Mesendoderm (in vitro differentiated cells): Measurements from ENCODE around the gene AFAP1.

Experiments
- DNase-seq: peaks from one replicate; pipeline ENCODE4 v3.0.0; 2013
- H2AK5ac ChIP-seq: 2 replicates; pipeline ENCODE4 v1.6.1; 2013; ENCODE audit warnings: low read length, inconsistent platforms
- H2BK120ac ChIP-seq: 2 replicates; pipeline ENCODE4 v1.6.1; 2013; ENCODE audit warnings: low read depth, mild to moderate bottlenecking, low read length, moderate library complexity, mixed read lengths
- H2BK15ac ChIP-seq: replicated peaks from 2 replicates; pipeline ENCODE4 v1.6.1; 2013; ENCODE audit warnings: low read depth, mild to moderate bottlenecking, moderate library complexity
- H2BK5ac ChIP-seq: 2 replicates; pipeline ENCODE4 v1.6.1; 2013; ENCODE audit warnings: low read length, inconsistent platforms
- H3K18ac ChIP-seq: 2 replicates; pipeline ENCODE4 v1.6.1; 2013; ENCODE audit warnings: mild to moderate bottlenecking, low read length, mixed read lengths
- H3K23ac ChIP-seq: one replicate; pipeline ENCODE4 v1.6.1; 2013; ENCODE audit warnings: low read length
- H3K27ac ChIP-seq: 2 replicates; pipeline ENCODE4 v1.5.1; 2013; ENCODE audit warnings: low read depth, mild to moderate bottlenecking, inconsistent platforms, low read length, moderate library complexity
- H3K27me3 ChIP-seq: 2 replicates; pipeline ENCODE4 v1.6.1; 2013; ENCODE audit warnings: low read length, control low read depth, mild to moderate bottlenecking, inconsistent platforms; ENCODE audit not compliant: insufficient read depth, poor library complexity
- H3K36me3 ChIP-seq: 2 replicates; pipeline ENCODE4 v1.6.1; 2013; ENCODE audit warnings: low read length, inconsistent platforms; ENCODE audit not compliant: control insufficient read depth, insufficient read depth
- H3K4ac ChIP-seq: one replicate; pipeline ENCODE4 v1.6.1; 2013; ENCODE audit warnings: low read depth, mild to moderate bottlenecking, low read length, moderate library complexity
- H3K4me1 ChIP-seq: 2 replicates; pipeline ENCODE4 v1.6.1; 2013; ENCODE audit warnings: low read depth, low read length, inconsistent platforms; ENCODE audit not compliant: control insufficient read depth
- H3K4me2 ChIP-seq: 2 replicates; pipeline ENCODE4 v1.6.1; 2013; ENCODE audit warnings: low read length
- H3K4me3 ChIP-seq: 2 replicates; pipeline ENCODE4 v1.5.1; 2013; ENCODE audit warnings: mild to moderate bottlenecking, low read length
- H3K56ac ChIP-seq: one replicate; pipeline ENCODE4 v1.6.1; 2013; ENCODE audit warnings: low read length
- H3K79me1 ChIP-seq: 2 replicates; pipeline ENCODE4 v1.6.1; 2013; ENCODE audit warnings: low read length, inconsistent platforms
- H3K79me2 ChIP-seq: 2 replicates; pipeline ENCODE4 v1.6.1; 2013; ENCODE audit warnings: mild to moderate bottlenecking, low read length; ENCODE audit not compliant: control insufficient read depth, insufficient read depth
- H3K9ac ChIP-seq: 2 replicates; pipeline ENCODE4 v1.6.1; 2013; ENCODE audit warnings: low read length, inconsistent platforms
- H4K5ac ChIP-seq: one replicate; pipeline ENCODE4 v1.6.1; 2013; ENCODE audit warnings: low read length
- H4K8ac ChIP-seq: one replicate; pipeline ENCODE4 v1.6.1; 2013; ENCODE audit warnings: low read depth, mild to moderate bottlenecking, control low read depth, low read length, moderate library complexity
- WGBS: extraction: QIAGEN DNeasy Blood & Tissue Kit; methylation state at CpG from one replicate; pipeline ENCODE4 v1.1.7; 2013; ENCODE audit warnings: low lambda C conversion rate, missing lambda C conversion rate; ENCODE audit not compliant: insufficient coverage; ENCODE audit errors: extremely low coverage; 5-methylcytosine and 5-hydroxymethylcytosine counted together

AFAP1 gene

GRCh38 chr4:7727749-7728148, 211.9 kb downstream of the AFAP1 start:
- no peak overlapping the region for H3K27ac ChIP-seq
- no peak overlapping the region for H4K8ac ChIP-seq
- H3K18ac ChIP-seq: no peak overlapping the region
- H2BK120ac ChIP-seq: no peak overlapping the region
- H2AK5ac ChIP-seq: no peak overlapping the region
- H3K9ac ChIP-seq: no peak overlapping the region
- no peaks in the 10 kb centered on the region for H3K79me1 ChIP-seq
- no peak overlapping the region for H3K23ac ChIP-seq
- no peak overlapping the region for H3K4me3 ChIP-seq
- no peak overlapping the region for H2BK15ac ChIP-seq
- no peaks in the 10 kb centered on the region for H3K27me3 ChIP-seq
- no peaks in the 10 kb centered on the region for H3K36me3 ChIP-seq
- H3K79me2 ChIP-seq: no peaks in the 10 kb centered on the region
- no peak overlapping the region for H2BK5ac ChIP-seq
- no CpG with 5 or more reads among the region's 1 CpG for WGBS
- H4K5ac ChIP-seq: no peak overlapping the region
- no peak overlapping the region for H3K4me2 ChIP-seq
- no peak overlapping the region for H3K56ac ChIP-seq
- no peaks in the 10 kb centered on the region for H3K4me1 ChIP-seq
- DNase-seq: no peak
- no peak overlapping the region for H3K4ac ChIP-seq

- H4K8ac ChIP-seq: no peak overlapping the region
- DNase-seq: no peak
- no peaks in the 10 kb centered on the region for H3K79me2 ChIP-seq
- no peak overlapping the region for H2BK15ac ChIP-seq
- no peak overlapping the region for H2BK5ac ChIP-seq
- H3K4me3 ChIP-seq: no peak overlapping the region
- no peaks in the 10 kb centered on the region for H3K27me3 ChIP-seq
- no peaks in the 10 kb centered on the region for H3K36me3 ChIP-seq
- no peak overlapping the region for H4K5ac ChIP-seq
- no peak overlapping the region for H3K9ac ChIP-seq
- H3K27ac ChIP-seq: no peak overlapping the region
- H3K4ac ChIP-seq: no peak overlapping the region
- no peak overlapping the region for H2AK5ac ChIP-seq
- H3K23ac ChIP-seq: no peak overlapping the region
- no peak overlapping the region for H2BK120ac ChIP-seq
- H3K56ac ChIP-seq: no peak overlapping the region
- WGBS: no CpG with 5 or more reads among the region's 22 CpGs
- no peaks in the 10 kb centered on the region for H3K79me1 ChIP-seq
- H3K18ac ChIP-seq: no peak overlapping the region
- no peak overlapping the region for H3K4me2 ChIP-seq
- no peaks in the 10 kb centered on the region for H3K4me1 ChIP-seq
Observed at GRCh38 chr4:7726665-7727413, 212.8 kb downstream of the AFAP1 start.

GRCh38 chr4:7725951-7726350, 213.7 kb downstream of the AFAP1 start:
- Histone ChIP-seq H3K4me2 (no peak overlapping the region), H3K23ac (no peak overlapping the region), H4K8ac (no peak overlapping the region), H3K18ac (no peak overlapping the region), H3K56ac (no peak overlapping the region), H2AK5ac (no peak overlapping the region), H2BK120ac (no peak overlapping the region), H3K4me3 (no peak overlapping the region), H3K36me3 (no peaks in the 10 kb centered on the region), H3K27me3 (no peaks in the 10 kb centered on the region), H3K27ac (no peak overlapping the region), H4K5ac (no peak overlapping the region), H3K4ac (no peak overlapping the region), H2BK15ac (no peak overlapping the region), H3K4me1 (no peaks in the 10 kb centered on the region), H3K79me1 (no peaks in the 10 kb centered on the region), H3K9ac (no peak overlapping the region), H2BK5ac (no peak overlapping the region), H3K79me2 (no peaks in the 10 kb centered on the region)
- DNase-seq: no peak
- no CpG with 5 or more reads among the region's 9 CpGs for WGBS

- Histone ChIP-seq H4K5ac (no peak overlapping the region), H3K79me1 (no peaks in the 10 kb centered on the region), H2BK5ac (no peak overlapping the region), H3K56ac (no peak overlapping the region), H3K23ac (no peak overlapping the region), H3K4me1 (no peaks in the 10 kb centered on the region), H4K8ac (no peak overlapping the region), H3K18ac (no peak overlapping the region), H2BK15ac (no peak overlapping the region), H3K4me3 (no peak overlapping the region), H3K9ac (no peak overlapping the region), H3K4ac (no peak overlapping the region), H2BK120ac (no peak overlapping the region), H2AK5ac (no peak overlapping the region), H3K27me3 (no peaks in the 10 kb centered on the region), H3K36me3 (no peaks in the 10 kb centered on the region), H3K4me2 (no peak overlapping the region), H3K79me2 (no peaks in the 10 kb centered on the region), H3K27ac (no peak overlapping the region)
- no CpG with 5 or more reads among the region's 16 CpGs for WGBS
- DNase-seq: no peak
Observed at GRCh38 chr4:7723625-7724024, 216.0 kb downstream of the AFAP1 start.

GRCh38 chr4:7722766-7723387, 216.8 kb downstream of the AFAP1 start:
- Histone ChIP-seq H2BK120ac (no peak overlapping the region), H3K27ac (no peak overlapping the region)
- no peak for DNase-seq

More at GRCh38 chr4:7722766-7723387, 216.8 kb downstream of the AFAP1 start:
- H3K18ac ChIP-seq: no peak overlapping the region
- no CpG with 5 or more reads among the region's 22 CpGs for WGBS
- no peaks in the 10 kb centered on the region for H3K4me1 ChIP-seq
- H3K36me3 ChIP-seq: no peaks in the 10 kb centered on the region
- no peak overlapping the region for H3K4ac ChIP-seq
- no peak overlapping the region for H3K56ac ChIP-seq
- no peaks in the 10 kb centered on the region for H3K27me3 ChIP-seq
- no peak overlapping the region for H3K4me3 ChIP-seq
- H2BK15ac ChIP-seq: no peak overlapping the region
- no peak overlapping the region for H3K9ac ChIP-seq
- H3K4me2 ChIP-seq: no peak overlapping the region
- H4K8ac ChIP-seq: no peak overlapping the region
- H3K79me2 ChIP-seq: no peaks in the 10 kb centered on the region
- no peak overlapping the region for H2BK5ac ChIP-seq
- H3K79me1 ChIP-seq: no peaks in the 10 kb centered on the region
- H3K23ac ChIP-seq: no peak overlapping the region
- H2AK5ac ChIP-seq: no peak overlapping the region
- H4K5ac ChIP-seq: no peak overlapping the region
